Neural cell (in vitro differentiated cells): ENCODE results near the gene METTL8. TPM values are rescaled to one million over a fixed set of nuclear protein-coding genes. Genes with fewer than 3 reads are reported as not detected.

Experiments used
- H2AFZ ChIP-seq: fragments of 200-600, 300-800 bp; sonication (generic), shearing (Covaris generic); 2 replicates; pipeline ENCODE4 v1.6.0; 2014; ENCODE audit warnings: low read depth, mild to moderate bottlenecking, antibody characterized with exemption, low read length, moderate library complexity
- H3F3A ChIP-seq: fragments of 200-600 bp; shearing (Covaris generic); 2 replicates; pipeline ENCODE4 v1.6.1; 2016; ENCODE audit warnings: mild to moderate bottlenecking, moderate library complexity, mixed read lengths, antibody characterized with exemption, low read length; ENCODE audit not compliant: insufficient read depth, poor library complexity, severe bottlenecking
- H3K27ac ChIP-seq: fragments of 200-600, 300-800 bp; sonication (generic), shearing (Covaris generic); 2 replicates; pipeline ENCODE4 v1.5.1; 2014; ENCODE audit warnings: mild to moderate bottlenecking, low read length, moderate library complexity
- H3K27me3 ChIP-seq: fragments of 300-800, 200-600 bp; sonication (generic), shearing (Covaris generic); 2 replicates; pipeline ENCODE4 v1.6.0; 2014; ENCODE audit warnings: mild to moderate bottlenecking, low read depth, low read length, moderate library complexity; ENCODE audit not compliant: insufficient read depth
- H3K36me3 ChIP-seq: fragments of 300-800, 200-600 bp; sonication (generic), shearing (Covaris generic); 2 replicates; pipeline ENCODE4 v1.5.1; 2014; ENCODE audit warnings: mild to moderate bottlenecking, antibody characterized with exemption, low read length, moderate library complexity; ENCODE audit not compliant: insufficient read depth
- H3K4me2 ChIP-seq: fragments of 300-800, 200-600 bp; sonication (generic), shearing (Covaris generic); 2 replicates; pipeline ENCODE4 v1.6.0; 2014; ENCODE audit warnings: mild to moderate bottlenecking, low read length
- H3K4me3 ChIP-seq: fragments of 300-800, 200-600 bp; sonication (generic), shearing (Covaris generic); 2 replicates; pipeline ENCODE4 v1.5.1; 2014; ENCODE audit warnings: mild to moderate bottlenecking, low read length, moderate library complexity
- H3K79me2 ChIP-seq: fragments of 200-600 bp; shearing (Covaris generic); replicated peaks from 2 replicates; pipeline ENCODE4 v1.6.0; 2014; ENCODE audit warnings: mild to moderate bottlenecking, low read length, moderate library complexity; ENCODE audit not compliant: insufficient read depth
- H3K9ac ChIP-seq: fragments of 300-800, 200-600 bp; sonication (generic), shearing (Covaris generic); 2 replicates; pipeline ENCODE4 v1.6.1; 2016; ENCODE audit warnings: mild to moderate bottlenecking, low read length, mixed read lengths
- H3K9me2 ChIP-seq: fragments of 200-600 bp; shearing (Covaris generic); 2 replicates; pipeline ENCODE4 v1.6.1; 2016; ENCODE audit warnings: mild to moderate bottlenecking, low read length, mixed read lengths; ENCODE audit not compliant: insufficient read depth
- H3K9me3 ChIP-seq: fragments of 200-600, 300-800 bp; sonication (generic), shearing (Covaris generic); 2 replicates; pipeline ENCODE4 v1.6.1; 2016; ENCODE audit warnings: mild to moderate bottlenecking, mixed run types, low read length, moderate library complexity, mixed read lengths
- H4K20me1 ChIP-seq: fragments of 200-600 bp; shearing (Covaris generic); 2 replicates; pipeline ENCODE4 v1.6.1; 2016; ENCODE audit warnings: mild to moderate bottlenecking, mixed run types; ENCODE audit not compliant: insufficient read depth
- CTCF ChIP-seq: fragments of 450-650 bp; IDR thresholded peaks from 2 replicates; pipeline ENCODE4 v1.5.1; 2014; ENCODE audit warnings: antibody characterized with exemption, mild to moderate bottlenecking, moderate library complexity; ENCODE audit not compliant: poor library complexity, severe bottlenecking
- EP300 ChIP-seq: fragments of 450-650 bp; conservative IDR thresholded peaks from 2 replicates; pipeline ENCODE4 v1.6.1; 2014; ENCODE audit warnings: antibody characterized with exemption, mild to moderate bottlenecking, moderate library complexity; ENCODE audit not compliant: poor library complexity, severe bottlenecking
- EZH2 ChIP-seq: fragments of 200-600, 300-800 bp; shearing (Covaris generic), sonication (generic); IDR thresholded peaks from 2 replicates; pipeline ENCODE4 v1.6.1; 2014; ENCODE audit warnings: antibody characterized with exemption, low read length, borderline replicate concordance, mild to moderate bottlenecking; ENCODE audit not compliant: insufficient read depth, poor library complexity, severe bottlenecking
- MXI1 ChIP-seq: fragments of 450-650 bp; conservative IDR thresholded peaks from 2 replicates; pipeline ENCODE4 v1.6.1; 2014; ENCODE audit warnings: antibody characterized with exemption, mild to moderate bottlenecking; ENCODE audit not compliant: poor library complexity, severe bottlenecking
- POLR2AphosphoS5 ChIP-seq: IDR thresholded peaks from 2 replicates; pipeline ENCODE4 v1.6.1; 2012
- RAD21 ChIP-seq: fragments of 450-650 bp; conservative IDR thresholded peaks from 2 replicates; pipeline ENCODE4 v1.6.1; 2014; ENCODE audit warnings: antibody characterized with exemption, mild to moderate bottlenecking, moderate library complexity
- REST ChIP-seq: IDR thresholded peaks from 2 replicates; pipeline ENCODE4 v1.6.1; 2012; ENCODE audit warnings: borderline replicate concordance
- SMC3 ChIP-seq: fragments of 450-650 bp; conservative IDR thresholded peaks from 2 replicates; pipeline ENCODE4 v1.6.1; 2014; ENCODE audit warnings: antibody characterized with exemption, mild to moderate bottlenecking, moderate library complexity; ENCODE audit not compliant: poor library complexity
- TAF1 ChIP-seq: IDR thresholded peaks from 2 replicates; pipeline ENCODE4 v1.6.1; 2012; ENCODE audit warnings: low read depth
- polyA plus RNA-seq: library from polyadenylated mRNA; depleted of rRNA; stranded (reverse); fragments of >200 nt; gene quantifications from 2 replicates; pipeline ENCODE4 v1.2.3, GENCODE V29; 2014

The METTL8 gene
- polyA plus RNA-seq, 1 donor from 2014 or later, result 13.7 TPM

GRCh38 chr2:171281110-171281509 is 152.7 kb downstream of the METTL8 start:
- H3K27ac ChIP-seq, result no peak overlapping the region
- H3K27me3 ChIP-seq, result no peaks in the 10 kb centered on the region
- no peaks in the 10 kb centered on the region for H3K79me2 ChIP-seq
- no peak overlapping the region for H3K4me2 ChIP-seq
- no peaks in the 10 kb centered on the region for H3K36me3 ChIP-seq
- no peaks in the 10 kb centered on the region for H4K20me1 ChIP-seq
- no peak overlapping the region for H2AFZ ChIP-seq
- H3F3A ChIP-seq, result no peaks in the 10 kb centered on the region
- TF ChIP-seq CTCF (no peak), SMC3 (no peak), EZH2 (no peak), REST (no peak)
- no peak overlapping the region for H3K4me3 ChIP-seq
- no peaks in the 10 kb centered on the region for H3K9me2 ChIP-seq
- no peaks in the 10 kb centered on the region for H3K9me3 ChIP-seq
- H3K9ac ChIP-seq, result no peak overlapping the region

- Histone ChIP-seq H3K9me3 (no peaks in the 10 kb centered on the region), H3K4me2 (no peak overlapping the region), H4K20me1 (no peaks in the 10 kb centered on the region), H3K9me2 (no peaks in the 10 kb centered on the region), H3K36me3 (no peaks in the 10 kb centered on the region), H3K4me3 (no peak overlapping the region), H3K9ac (no peak overlapping the region), H3K79me2 (no peaks in the 10 kb centered on the region), H3F3A (no peaks in the 10 kb centered on the region), H3K27ac (no peak overlapping the region), H2AFZ (no peak overlapping the region), H3K27me3 (no peaks in the 10 kb centered on the region)
- TF ChIP-seq TAF1, result no peak
- TF ChIP-seq EP300, result no peak
- TF ChIP-seq MXI1, result no peak
- no peak for TF ChIP-seq REST
- TF ChIP-seq SMC3, result no peak
- TF ChIP-seq EZH2, result no peak
- no peak for TF ChIP-seq CTCF
- no peak for TF ChIP-seq RAD21
- no peak for TF ChIP-seq POLR2AphosphoS5
Measured at GRCh38 chr2:171279983-171280790, 153.6 kb downstream of the METTL8 start.
